ENCODE data around the gene NKIRAS1.
"Not testable (repeated sequence)": the region's sequence is repeated elsewhere in the genome, so short reads cannot be mapped to it uniquely, and the experiment has no call there.

NKIRAS1 gene

GRCh38 chr3:23865595-23866396 lies 51.0 kb downstream of the NKIRAS1 start:
- Histone ChIP-seq H3K36me3 (replicated peaks) (peaks cover 2% of the 10 kb centered on the region; the same call in 1 of the 2 replicates), H3K4me1 (no peaks in the 10 kb centered on the region; the same call in 1 of the 2 replicates), H3K27me3 (ENCODE audit: low read depth) (no peaks in the 10 kb centered on the region), H3K4me3 (no peak overlapping the region), H3K9me3 (peaks cover 5% of the 10 kb centered on the region; the same call in 1 of the 2 replicates)
- peak in 1 of 2 experiments; percentile 19 for DNase-seq (ENCODE audit: low spot score in 2 of 2)
- in situ Hi-C loops (cut with MboI; ENCODE audit: low sequenced_read_pairs), result no loop called here

GRCh38 chr3:23864931-23865330 lies 51.9 kb downstream of the NKIRAS1 start:
- Histone ChIP-seq H3K36me3 (replicated peaks) (peaks cover 2% of the 10 kb centered on the region; the same call in 1 of the 2 replicates), H3K4me3 (no peak overlapping the region), H3K9me3 (peaks cover under 1% of the 10 kb centered on the region; the same call in 1 of the 2 replicates), H3K27me3 (ENCODE audit: low read depth) (no peaks in the 10 kb centered on the region), H3K4me1 (no peaks in the 10 kb centered on the region)
- no peak for DNase-seq (ENCODE audit: low spot score in 2 of 2)
- in situ Hi-C loops (cut with MboI; ENCODE audit: low sequenced_read_pairs), result no loop called here

GRCh38 chr3:23863060-23863459 lies 53.7 kb downstream of the NKIRAS1 start:
- in situ Hi-C loops (cut with MboI; ENCODE audit: low sequenced_read_pairs), result no loop called here
- H3K4me1 ChIP-seq, result no peaks in the 10 kb centered on the region; the same call in 1 of the 2 replicates
- peaks cover 2% of the 10 kb centered on the region; the same call in 1 of the 2 replicates for H3K36me3 ChIP-seq (replicated peaks)
- no peaks in the 10 kb centered on the region for H3K27me3 ChIP-seq (ENCODE audit: low read depth)
- no peak for DNase-seq (ENCODE audit: low spot score in 2 of 2)
- no peak overlapping the region for H3K4me3 ChIP-seq
- H3K9me3 ChIP-seq, result no peaks in the 10 kb centered on the region

- H3K36me3 ChIP-seq (replicated peaks), result peaks cover 2% of the 10 kb centered on the region; the same call in 1 of the 2 replicates
- H3K4me1 ChIP-seq, result no peaks in the 10 kb centered on the region; the same call in 1 of the 2 replicates
- in situ Hi-C loops (cut with MboI; ENCODE audit: low sequenced_read_pairs), result no loop called here
- no peak overlapping the region for H3K4me3 ChIP-seq
- no peak for DNase-seq (ENCODE audit: low spot score in 2 of 2)
- H3K9me3 ChIP-seq, result no peaks in the 10 kb centered on the region
- no peaks in the 10 kb centered on the region for H3K27me3 ChIP-seq (ENCODE audit: low read depth)
These were observed 55.1 kb downstream of the NKIRAS1 start for GRCh38 chr3:23861689-23862088.

GRCh38 chr3:23859839-23860382 lies 56.9 kb downstream of the NKIRAS1 start:
- H3K36me3 ChIP-seq (replicated peaks), result peaks cover 2% of the 10 kb centered on the region; the same call in 1 of the 2 replicates
- no peaks in the 10 kb centered on the region; the same call in 1 of the 2 replicates for H3K4me1 ChIP-seq
- no peak for DNase-seq (ENCODE audit: low spot score in 2 of 2)
- no peak overlapping the region for H3K4me3 ChIP-seq
- H3K9me3 ChIP-seq, result no peaks in the 10 kb centered on the region
- in situ Hi-C loops (cut with MboI; ENCODE audit: low sequenced_read_pairs), result no loop called here
- no peaks in the 10 kb centered on the region for H3K27me3 ChIP-seq (ENCODE audit: low read depth)

- H3K36me3 ChIP-seq (replicated peaks), result no peaks in the 10 kb centered on the region; the same call in 1 of the 2 replicates
- H3K4me3 ChIP-seq, result no peak overlapping the region
- no peaks in the 10 kb centered on the region for H3K9me3 ChIP-seq
- in situ Hi-C loops (cut with MboI; ENCODE audit: low sequenced_read_pairs), result no loop called here
- no peak for DNase-seq (ENCODE audit: low spot score in 2 of 2)
- H3K4me1 ChIP-seq, result no peaks in the 10 kb centered on the region; the same call in 1 of the 2 replicates
- H3K27me3 ChIP-seq (ENCODE audit: low read depth), result no peaks in the 10 kb centered on the region
These were observed 57.6 kb downstream of the NKIRAS1 start for GRCh38 chr3:23859012-23859743.

- no peaks in the 10 kb centered on the region for H3K27me3 ChIP-seq (ENCODE audit: low read depth)
These were observed 60.5 kb downstream of the NKIRAS1 start for GRCh38 chr3:23856286-23856685.

GRCh38 chr3:23849462-23849861 lies 67.3 kb downstream of the NKIRAS1 start:
- H3K9me3 ChIP-seq; H3K27me3 ChIP-seq (ENCODE audit: low read depth); in situ Hi-C loops (cut with MboI; ENCODE audit: low sequenced_read_pairs); H3K4me1 ChIP-seq; H3K4me3 ChIP-seq; H3K36me3 ChIP-seq (replicated peaks); DNase-seq (ENCODE audit: low spot score in 2 of 2): not testable (repeated sequence)

More at GRCh38 chr3:23856286-23856685, 60.5 kb downstream of the NKIRAS1 start:
- H3K9me3 ChIP-seq, result 0 out of 2 replicates have a peak, but pooled peaks cover under 1% of the 10 kb centered on the region
- DNase-seq (ENCODE audit: low spot score in 2 of 2), result no peak
- no peaks in the 10 kb centered on the region; the same call in 1 of the 2 replicates for H3K4me1 ChIP-seq
- no peak overlapping the region for H3K4me3 ChIP-seq
- in situ Hi-C loops (cut with MboI; ENCODE audit: low sequenced_read_pairs), result no loop called here
- H3K36me3 ChIP-seq (replicated peaks), result peaks cover 4% of the 10 kb centered on the region

- in situ Hi-C loops (cut with MboI; ENCODE audit: low sequenced_read_pairs), result no loop called here
- H3K9me3 ChIP-seq, result peaks cover 5% of the 10 kb centered on the region; the same call in 1 of the 2 replicates
- peaks cover 22% of the 10 kb centered on the region for H3K4me1 ChIP-seq
- DNase-seq (ENCODE audit: low spot score in 2 of 2), result no peak
- peaks cover 4% of the 10 kb centered on the region for H3K36me3 ChIP-seq (replicated peaks)
- H3K4me3 ChIP-seq, result no peak overlapping the region
- no peaks in the 10 kb centered on the region for H3K27me3 ChIP-seq (ENCODE audit: low read depth)
These were observed 71.2 kb downstream of the NKIRAS1 start for GRCh38 chr3:23845326-23846216.

- Histone ChIP-seq H3K4me3 (no peak overlapping the region), H3K36me3 (replicated peaks) (no peaks in the 10 kb centered on the region; the same call in none of the 2 replicates), H3K9me3 (no peaks in the 10 kb centered on the region), H3K27me3 (ENCODE audit: low read depth) (no peaks in the 10 kb centered on the region), H3K4me1 (peaks cover 32% of the 10 kb centered on the region)
- in situ Hi-C loops (cut with MboI; ENCODE audit: low sequenced_read_pairs), result no loop called here
- no peak for DNase-seq (ENCODE audit: low spot score in 2 of 2)
These were observed 72.9 kb downstream of the NKIRAS1 start for GRCh38 chr3:23843869-23844268.

Measured in HAP-1 (cell line).